Activated T-helper 9 cell treated with anti-CD3 and anti-CD28 coated beads, Interleukin-2, amount 50 U/mL, for 16 hours (primary cell): ENCODE data around the gene CACFD1.

ENCODE experiments used
- DNase-seq: peaks from one replicate; pipeline ENCODE4 v3.0.0-alpha.2; 2020; ENCODE audit warnings: low read depth

CACFD1 gene

DNA sequence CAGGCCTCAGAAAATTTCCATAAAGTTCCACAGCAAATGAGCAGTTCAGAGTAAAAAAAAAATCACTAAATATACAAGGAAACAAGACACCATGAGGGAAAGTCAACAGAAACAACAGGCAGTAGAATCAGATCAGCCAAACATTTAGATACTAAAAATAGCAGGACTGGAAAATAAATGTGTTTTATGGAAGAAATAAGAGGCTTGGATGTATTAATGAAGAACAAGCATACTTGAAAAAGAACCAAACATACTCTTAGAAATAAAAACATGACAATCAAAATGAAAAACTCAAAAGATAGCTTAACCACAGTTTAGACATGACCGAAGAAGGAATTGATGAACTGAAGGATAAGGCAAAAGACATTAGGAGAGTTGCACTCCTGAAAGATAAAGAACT is 42.3 kb downstream of the CACFD1 start:
- no peak for DNase-seq

GRCh38 chr9:133505186-133505830 is 45.5 kb downstream of the CACFD1 start:
- no peak for DNase-seq

GRCh38 chr9:133505901-133506652 is 46.3 kb downstream of the CACFD1 start:
- no peak for DNase-seq

DNA sequence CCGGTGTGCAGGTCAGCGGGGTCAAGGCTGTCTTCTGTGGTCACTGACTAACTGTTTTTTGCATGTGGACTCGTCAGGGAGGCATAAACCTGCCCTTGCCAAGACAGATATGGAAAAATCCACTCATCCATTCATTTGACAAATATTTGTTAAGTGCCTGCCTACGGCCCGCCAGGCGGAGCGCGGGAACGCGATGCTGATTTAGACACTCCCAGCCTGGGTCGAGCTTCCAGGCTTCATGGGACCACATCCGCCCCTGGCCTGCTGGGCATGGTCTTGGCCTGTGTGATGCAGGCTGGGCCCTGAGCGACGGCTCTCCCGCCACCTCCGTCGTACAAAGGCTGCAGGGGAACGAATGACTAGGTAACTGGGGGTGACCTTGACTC is 46.9 kb downstream of the CACFD1 start:
- no peak for DNase-seq

GRCh38 chr9:133507246-133507965 is 47.6 kb downstream of the CACFD1 start:
- no peak for DNase-seq

GRCh38 chr9:133508046-133508445 is 48.3 kb downstream of the CACFD1 start:
- no peak for DNase-seq

- no peak for DNase-seq
These were observed 49.7 kb downstream of the CACFD1 start for GRCh38 chr9:133509179-133510083.

DNA sequence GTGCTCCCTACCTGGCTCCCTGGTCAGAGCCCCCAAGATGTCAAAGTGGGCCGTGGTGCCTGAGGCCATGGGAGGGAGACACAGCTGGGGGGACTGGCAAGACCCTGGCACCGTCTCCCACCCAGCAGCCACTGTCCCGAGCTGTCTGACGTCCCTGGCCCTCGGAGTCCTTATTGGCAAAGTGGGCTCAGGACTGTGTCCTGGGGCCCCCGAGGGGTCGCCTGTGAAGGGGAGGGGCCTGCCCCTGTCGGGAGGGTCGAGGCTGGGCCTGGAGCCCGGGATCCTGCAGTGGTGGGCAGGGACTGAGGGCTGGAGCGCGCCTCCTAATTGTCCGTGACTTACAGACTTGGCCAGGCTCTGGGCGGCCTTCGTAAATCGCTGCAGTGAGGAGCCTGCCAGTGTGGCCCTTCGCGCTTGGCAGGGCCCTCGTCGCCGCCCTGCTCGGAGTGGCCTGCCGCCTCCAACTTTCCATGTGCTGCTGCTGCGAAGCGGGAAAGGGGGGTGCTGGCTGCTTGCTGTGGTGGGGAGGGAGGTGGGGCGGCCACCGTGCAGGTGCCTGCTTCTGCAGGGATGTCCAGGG is 51.2 kb downstream of the CACFD1 start:
- no peak for DNase-seq

GRCh38 chr9:133511607-133512006 is 51.8 kb downstream of the CACFD1 start:
- no peak for DNase-seq

- DNase-seq, result no peak
These were observed 52.8 kb downstream of the CACFD1 start for GRCh38 chr9:133512253-133513213.

GRCh38 chr9:133513214-133514100 is 53.7 kb downstream of the CACFD1 start:
- no peak for DNase-seq

DNA sequence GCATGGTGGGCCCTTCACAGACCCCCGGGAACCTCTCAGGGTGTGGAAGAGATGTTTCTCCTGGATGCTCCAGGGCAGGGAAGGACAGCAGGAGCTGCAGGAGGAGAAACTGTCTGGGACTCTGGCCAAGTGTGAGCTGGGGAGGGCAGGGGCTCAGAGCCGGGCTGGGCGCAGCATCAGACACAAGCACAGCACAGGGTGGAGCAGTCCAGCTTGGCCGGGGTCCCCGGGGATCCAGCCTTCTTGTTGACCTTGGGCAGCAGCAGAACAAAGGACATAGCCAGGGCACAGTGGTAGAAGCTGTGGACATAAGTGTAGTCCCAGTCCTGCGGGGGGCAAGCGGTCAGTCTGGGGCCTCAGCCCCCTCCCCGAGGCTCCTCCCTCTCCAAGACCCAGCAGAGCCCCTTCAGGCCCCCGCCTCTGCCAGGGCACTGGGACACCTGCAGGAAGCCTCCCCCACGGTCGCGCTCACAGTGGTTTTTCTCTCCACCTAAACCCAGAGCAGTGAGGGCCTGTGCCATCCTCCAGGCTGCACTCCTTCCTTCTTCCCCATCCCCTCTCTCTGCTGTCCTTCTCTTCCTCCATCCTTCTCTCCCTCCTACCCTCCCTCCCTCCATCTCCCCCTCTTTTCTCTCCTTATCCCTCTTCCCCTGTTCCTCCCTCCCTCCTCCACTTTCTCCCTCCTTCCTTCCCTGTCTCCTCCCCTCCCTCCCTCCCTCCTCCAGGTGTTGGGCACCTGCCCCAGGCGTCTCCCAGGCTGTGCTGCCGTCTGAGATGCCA is 54.9 kb downstream of the CACFD1 start:
- no peak for DNase-seq

- no peak for DNase-seq
These were observed 55.4 kb downstream of the CACFD1 start for GRCh38 chr9:133515240-133515610.

DNA sequence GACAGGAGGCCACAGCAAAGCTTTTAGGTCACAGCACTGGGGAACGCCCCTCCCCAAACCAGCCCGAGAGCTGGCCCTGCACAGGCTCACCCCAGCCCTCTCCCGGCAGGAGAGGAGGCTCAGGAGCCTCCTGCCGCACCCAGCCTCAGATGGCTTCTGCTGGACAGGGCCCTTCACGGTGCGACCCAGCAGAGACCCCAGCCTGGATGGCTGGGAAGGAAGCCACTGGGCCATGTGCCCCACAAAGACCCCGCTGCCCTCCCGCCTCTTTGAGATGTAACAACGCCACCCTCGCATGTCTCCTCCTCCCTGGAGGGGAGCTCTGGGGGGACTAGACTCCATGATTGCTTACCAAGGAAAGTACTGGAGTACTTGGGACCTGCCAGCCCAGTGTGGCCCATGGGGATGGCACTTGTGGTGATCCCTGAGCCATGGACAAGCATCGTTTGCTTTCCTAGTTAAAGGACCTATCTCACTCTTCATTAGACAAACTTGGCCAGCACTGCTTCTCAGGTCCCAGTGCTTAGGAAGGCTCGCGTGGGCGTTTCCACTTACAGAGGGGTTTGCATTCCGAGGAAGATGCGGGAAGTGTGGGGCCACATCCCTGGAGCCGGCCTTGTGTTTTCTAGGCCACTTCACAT is 56.0 kb downstream of the CACFD1 start:
- no peak for DNase-seq

GRCh38 chr9:133516256-133516960 is 56.6 kb downstream of the CACFD1 start:
- DNase-seq, result no peak

GRCh38 chr9:133516961-133517350 is 57.2 kb downstream of the CACFD1 start:
- no peak for DNase-seq

GRCh38 chr9:133517711-133518110 is 57.9 kb downstream of the CACFD1 start:
- DNase-seq, result no peak

DNA sequence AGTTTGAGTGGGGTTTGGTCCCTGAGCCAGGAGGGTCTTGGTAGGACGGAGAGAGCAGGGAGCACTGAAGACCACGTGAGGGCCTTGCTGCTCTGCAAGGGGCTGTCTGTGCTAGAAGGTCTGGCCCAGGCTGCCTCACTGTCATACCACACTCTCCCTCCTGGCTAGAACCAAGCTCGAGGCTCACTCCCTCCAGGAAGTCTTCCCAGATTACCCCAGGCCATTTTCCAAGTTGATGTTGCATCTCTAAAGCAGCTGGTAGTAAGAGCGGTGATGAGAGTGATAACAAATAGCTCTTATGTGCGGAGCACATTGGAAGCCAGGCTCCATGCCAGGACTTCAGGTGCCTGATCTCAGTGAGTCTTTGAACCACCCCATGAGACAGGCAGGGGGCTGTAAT is 58.4 kb downstream of the CACFD1 start:
- no peak for DNase-seq
